GM20431 (cell line): Measurements from ENCODE around the gene TRIM44.

ENCODE experiments used
- in situ Hi-C: fragments of 300-500 bp; cut with MseI, MboI; formaldehyde crosslinking; loops from one replicate; pipeline ENCODE4 v1.15.0; 2020; ENCODE audit warnings: low sequenced_read_pairs; ENCODE audit not compliant: unreplicated experiment

Gene TRIM44

GRCh38 chr11:35662649-35663407 is at the start of gene TRIM44:
TRIM44 (plus strand) TSS chr11:35662775; CDS start chr11:35663112, 337 bp downstream.
- in situ Hi-C loops = no loop called here

GRCh38 chr11:35614939-35615569 is 47.5 kb upstream of the TRIM44 start:
- in situ Hi-C loops = loop anchor here (10.0 to 25.0 kb wide), 3 partner anchors 210 to 650 kb away; no protein-coding TSS in a partner anchor

- in situ Hi-C loops = loop anchor here (10.0 to 25.0 kb wide), 3 partner anchors 209 to 649 kb away; no protein-coding TSS in a partner anchor
Observed at GRCh38 chr11:35615921-35616900, 46.4 kb upstream of the TRIM44 start.

- in situ Hi-C loops = loop anchor here (10.0 to 25.0 kb wide), 3 partner anchors 208 to 648 kb away; no protein-coding TSS in a partner anchor
Observed at GRCh38 chr11:35617316-35617686, 45.3 kb upstream of the TRIM44 start.

- in situ Hi-C loops = loop anchor here (10.0 to 25.0 kb wide), 3 partner anchors 207 to 647 kb away; no protein-coding TSS in a partner anchor
Observed at GRCh38 chr11:35617687-35618496, 44.7 kb upstream of the TRIM44 start, which contains the start of gene FJX1. FJX1 (plus strand) TSS chr11:35618460; CDS start chr11:35618637, 177 bp downstream.

GRCh38 chr11:35618497-35619115 is 44.0 kb upstream of the TRIM44 start:
- in situ Hi-C loops = loop anchor here (10.0 to 25.0 kb wide), 3 partner anchors 206 to 646 kb away; no protein-coding TSS in a partner anchor

GRCh38 chr11:35619116-35619854 is 43.3 kb upstream of the TRIM44 start:
- in situ Hi-C loops = loop anchor here (10.0 to 25.0 kb wide), 3 partner anchors 206 to 646 kb away; no protein-coding TSS in a partner anchor

GRCh38 chr11:35619855-35620640 is 42.5 kb upstream of the TRIM44 start:
- in situ Hi-C loops = loop anchor here (10.0 to 25.0 kb wide), 3 partner anchors 205 to 645 kb away; no protein-coding TSS in a partner anchor

GRCh38 chr11:35620795-35621194 is 41.8 kb upstream of the TRIM44 start:
- in situ Hi-C loops = loop anchor here (25.0 kb wide), 1 partner anchor 517 kb away; no protein-coding TSS in a partner anchor

GRCh38 chr11:35621620-35622019 is 41.0 kb upstream of the TRIM44 start:
- in situ Hi-C loops = loop anchor here (25.0 kb wide), 1 partner anchor 516 kb away; no protein-coding TSS in a partner anchor

GRCh38 chr11:35622070-35622469 is 40.5 kb upstream of the TRIM44 start:
- in situ Hi-C loops = loop anchor here (25.0 kb wide), 1 partner anchor 515 kb away; no protein-coding TSS in a partner anchor

- in situ Hi-C loops = loop anchor here (25.0 kb wide), 1 partner anchor 514 kb away; no protein-coding TSS in a partner anchor
Observed at GRCh38 chr11:35623621-35624168, 38.9 kb upstream of the TRIM44 start.

- in situ Hi-C loops = loop anchor here (25.0 kb wide), 1 partner anchor 513 kb away; no protein-coding TSS in a partner anchor
Observed at GRCh38 chr11:35624316-35624715, 38.3 kb upstream of the TRIM44 start.

- in situ Hi-C loops = loop anchor here (25.0 kb wide), 1 partner anchor 513 kb away; no protein-coding TSS in a partner anchor
Observed at GRCh38 chr11:35624781-35625180, 37.8 kb upstream of the TRIM44 start.

GRCh38 chr11:35626501-35626900 is 36.1 kb upstream of the TRIM44 start:
- in situ Hi-C loops = no loop called here

GRCh38 chr11:35629511-35629910 is 33.1 kb upstream of the TRIM44 start:
- in situ Hi-C loops = no loop called here
